DOHH2 (cell line): ENCODE measurements around the gene ABCB6.
A peak's percentile ranks its signal among the peaks of the same experiment; 100 is the strongest.

Source experiments
- H3F3A ChIP-seq: fragments of 200-600 bp; sonication (generic), shearing (Covaris generic); 2 replicates; pipeline ENCODE4 v1.6.0; 2016; ENCODE audit warnings: antibody characterized with exemption, mild to moderate bottlenecking; ENCODE audit not compliant: control insufficient read depth, insufficient read depth
- H3K27ac ChIP-seq: fragments of 200-600 bp; sonication (generic); 2 replicates; pipeline ENCODE4 v1.5.1; 2014; ENCODE audit warnings: low read depth, mild to moderate bottlenecking, low read length, moderate library complexity
- H3K27me3 ChIP-seq: fragments of 200-600 bp; sonication (generic); 2 replicates; pipeline ENCODE4 v1.6.1; 2014; ENCODE audit warnings: mild to moderate bottlenecking, low read length, mixed read lengths; ENCODE audit not compliant: control insufficient read depth
- H3K36me3 ChIP-seq: fragments of 200-600 bp; sonication (generic); 2 replicates; pipeline ENCODE4 v1.6.1; 2014; ENCODE audit warnings: mild to moderate bottlenecking, low read length, moderate library complexity, mixed read lengths; ENCODE audit not compliant: control insufficient read depth
- H3K4me1 ChIP-seq: fragments of 200-600 bp; sonication (generic); 2 replicates; pipeline ENCODE4 v1.6.1; 2014; ENCODE audit warnings: mild to moderate bottlenecking, low read length, mixed read lengths; ENCODE audit not compliant: control insufficient read depth
- H3K4me2 ChIP-seq: fragments of 200-600 bp; sonication (generic); 2 replicates; pipeline ENCODE4 v1.6.0; 2014; ENCODE audit warnings: mild to moderate bottlenecking, low read length, moderate library complexity
- H3K4me3 ChIP-seq: fragments of 200-600 bp; sonication (generic); 2 replicates; pipeline ENCODE4 v1.5.1; 2014; ENCODE audit warnings: mild to moderate bottlenecking, low read length, mixed read lengths
- H3K79me2 ChIP-seq: fragments of 200-600 bp; sonication (generic); 2 replicates; pipeline ENCODE4 v1.6.1; 2014; ENCODE audit warnings: mild to moderate bottlenecking, low read length, mixed read lengths; ENCODE audit not compliant: control insufficient read depth
- H3K9me2 ChIP-seq: fragments of 200-600 bp; sonication (generic); replicated peaks from 2 replicates; pipeline ENCODE4 v1.6.1; 2014; ENCODE audit warnings: mild to moderate bottlenecking, low read length, mixed read lengths; ENCODE audit not compliant: control insufficient read depth
- H3K9me3 ChIP-seq: fragments of 200-600 bp; sonication (generic); 2 replicates; pipeline ENCODE4 v1.6.1; 2014; ENCODE audit warnings: antibody characterized with exemption, low read length, mixed read lengths; ENCODE audit not compliant: control insufficient read depth, insufficient read depth
- H4K20me1 ChIP-seq: fragments of 200-600 bp; sonication (generic); 2 replicates; pipeline ENCODE4 v1.6.0; 2014; ENCODE audit warnings: low read depth, mild to moderate bottlenecking, antibody characterized with exemption, low read length, moderate library complexity; ENCODE audit not compliant: control insufficient read depth, insufficient read depth
- EZH2phosphoT487 ChIP-seq: fragments of 200-600 bp; sonication (generic); IDR thresholded peaks from 2 replicates; pipeline ENCODE4 v1.6.1; 2017; ENCODE audit warnings: borderline replicate concordance, mild to moderate bottlenecking, antibody characterized with exemption, low read length, moderate library complexity, mixed read lengths
- TF ChIP-seq, protein P1 (sequence below): fragments of 200-600 bp; sonication (generic); IDR thresholded peaks from one replicate; pipeline ENCODE4 v1.5.1; 2014; ENCODE audit warnings: antibody characterized with exemption, mild to moderate bottlenecking, low read depth, low read length; ENCODE audit not compliant: poor library complexity, severe bottlenecking

The ABCB6 gene

DNA sequence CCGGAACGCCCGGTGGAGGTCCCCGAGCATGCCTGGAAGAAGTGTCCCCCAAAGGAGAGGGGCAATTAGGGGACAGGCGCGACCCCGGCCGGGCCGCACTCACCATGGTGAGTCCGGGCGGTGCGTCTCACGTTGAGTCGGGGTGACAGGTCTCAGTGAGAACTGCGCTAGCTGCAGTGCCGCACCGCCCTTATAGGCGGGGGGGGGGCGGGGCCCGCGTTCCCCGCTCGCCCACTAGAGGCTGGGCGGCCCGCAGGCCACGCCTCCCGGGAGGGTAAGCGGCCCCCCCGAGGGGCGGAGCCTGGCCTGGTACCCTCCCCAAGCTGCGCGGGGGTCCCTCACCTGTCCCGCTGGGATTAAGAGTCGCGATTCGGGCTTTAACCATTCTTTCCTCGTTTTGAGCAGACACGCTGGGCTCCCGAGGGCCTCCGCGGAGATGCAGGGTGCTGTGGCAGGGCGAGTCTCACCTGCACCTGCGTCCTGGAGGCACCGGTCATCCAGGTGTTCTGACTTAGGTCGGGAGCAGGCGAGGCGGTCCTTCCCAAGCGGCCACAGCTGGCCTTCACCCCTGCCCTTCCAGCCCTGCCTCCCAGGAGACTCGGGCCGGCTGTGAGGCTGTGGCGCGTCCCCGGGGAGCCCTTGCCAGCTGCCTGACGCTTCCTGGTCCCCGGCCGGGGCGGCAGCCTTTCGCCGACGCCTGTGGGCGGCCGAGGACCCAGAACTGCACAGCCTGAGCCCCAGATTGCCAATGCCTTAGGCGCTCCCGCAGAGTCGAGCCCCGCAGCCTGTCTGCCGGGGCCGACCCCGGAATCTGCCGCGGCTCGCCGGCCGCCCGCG, 35.2 kb upstream of the ABCB6 start, which contains the start of gene TUBA4A:
Gene TUBA4A (minus strand): TSS at position 166 of the 837 bp plus-strand sequence. CDS start 60 bp downstream, at position 106.
- Histone ChIP-seq H3K9me3 (no peaks in the 10 kb centered on the region), H3K79me2 (peaks cover 38% of the 10 kb centered on the region), H3K27me3 (peaks cover 6% of the 10 kb centered on the region), H3K4me3 (peak within 1 kb of the TSS; percentile 83), H3K9me2 (no peaks in the 10 kb centered on the region), H3K4me1 (peaks cover 55% of the 10 kb centered on the region), H3K27ac (peak within 1 kb of the TSS; percentile 62), H3F3A (peaks cover 24% of the 10 kb centered on the region), H3K4me2 (peak within 1 kb of the TSS; percentile 97), H3K36me3 (peaks cover 36% of the 10 kb centered on the region), H4K20me1 (peaks cover 7% of the 10 kb centered on the region; the same call in 1 of the 2 replicates)
- TF ChIP-seq, protein P1, sequence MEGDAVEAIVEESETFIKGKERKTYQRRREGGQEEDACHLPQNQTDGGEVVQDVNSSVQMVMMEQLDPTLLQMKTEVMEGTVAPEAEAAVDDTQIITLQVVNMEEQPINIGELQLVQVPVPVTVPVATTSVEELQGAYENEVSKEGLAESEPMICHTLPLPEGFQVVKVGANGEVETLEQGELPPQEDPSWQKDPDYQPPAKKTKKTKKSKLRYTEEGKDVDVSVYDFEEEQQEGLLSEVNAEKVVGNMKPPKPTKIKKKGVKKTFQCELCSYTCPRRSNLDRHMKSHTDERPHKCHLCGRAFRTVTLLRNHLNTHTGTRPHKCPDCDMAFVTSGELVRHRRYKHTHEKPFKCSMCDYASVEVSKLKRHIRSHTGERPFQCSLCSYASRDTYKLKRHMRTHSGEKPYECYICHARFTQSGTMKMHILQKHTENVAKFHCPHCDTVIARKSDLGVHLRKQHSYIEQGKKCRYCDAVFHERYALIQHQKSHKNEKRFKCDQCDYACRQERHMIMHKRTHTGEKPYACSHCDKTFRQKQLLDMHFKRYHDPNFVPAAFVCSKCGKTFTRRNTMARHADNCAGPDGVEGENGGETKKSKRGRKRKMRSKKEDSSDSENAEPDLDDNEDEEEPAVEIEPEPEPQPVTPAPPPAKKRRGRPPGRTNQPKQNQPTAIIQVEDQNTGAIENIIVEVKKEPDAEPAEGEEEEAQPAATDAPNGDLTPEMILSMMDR = no peak
- TF ChIP-seq EZH2phosphoT487 = no peak

DNA sequence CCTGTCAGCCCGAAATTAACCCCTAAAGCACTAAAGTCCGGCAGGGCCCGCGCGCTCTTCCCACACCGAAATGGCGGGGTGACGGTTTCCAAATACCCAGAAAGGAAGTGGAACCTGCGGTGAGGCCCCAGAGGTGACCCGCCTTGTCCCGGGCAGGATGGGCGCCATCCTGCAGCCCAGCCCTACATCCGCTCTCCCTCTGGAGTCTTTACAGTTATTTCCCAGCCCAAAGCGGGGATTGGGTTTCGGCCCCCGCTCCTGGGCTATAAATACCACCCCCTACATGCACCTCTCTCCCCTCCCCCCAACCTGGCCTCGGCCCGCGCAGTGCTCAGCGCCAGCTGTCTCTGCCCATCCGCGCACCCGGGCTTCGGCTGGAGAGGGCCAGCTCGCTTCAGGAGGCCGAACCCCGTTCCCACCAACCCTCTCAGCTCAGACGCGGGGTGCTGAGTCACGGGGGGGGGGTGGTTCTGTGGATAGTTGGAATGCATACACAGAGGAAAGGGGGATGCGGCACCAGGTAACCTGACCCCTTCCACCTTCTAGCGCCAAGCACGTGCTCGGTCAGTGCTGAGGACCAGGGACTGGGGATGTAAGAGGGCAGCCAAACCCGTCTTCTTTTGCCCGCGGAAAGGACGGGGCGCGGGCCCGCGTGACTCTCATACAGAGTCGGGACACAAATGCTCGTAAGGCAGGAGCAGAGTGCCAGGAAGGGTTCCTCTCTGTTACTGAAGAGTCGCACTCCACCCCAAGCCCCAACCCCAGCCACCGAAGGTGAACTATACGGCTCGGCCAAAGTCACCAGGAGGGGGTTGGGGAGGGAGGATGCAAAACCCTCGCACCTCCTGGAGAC, 34.4 kb upstream of the ABCB6 start, which contains the start of gene TUBA4B:
Gene TUBA4B (plus strand): TSS at position 344 of the 853 bp plus-strand sequence. CDS start 165 bp downstream, at position 509.
- H3K4me1 ChIP-seq = peaks cover 63% of the 10 kb centered on the region
- H3K4me2 ChIP-seq = peak within 1 kb of the TSS; percentile 97
- TF ChIP-seq EZH2phosphoT487 = no peak
- TF ChIP-seq, protein P1 = no peak
- peak within 1 kb of the TSS; percentile 62 for H3K27ac ChIP-seq
- H3F3A ChIP-seq = peaks cover 27% of the 10 kb centered on the region
- H3K36me3 ChIP-seq = peaks cover 44% of the 10 kb centered on the region
- peaks cover 6% of the 10 kb centered on the region for H3K27me3 ChIP-seq
- H4K20me1 ChIP-seq = peaks cover 7% of the 10 kb centered on the region; the same call in 1 of the 2 replicates
- no peaks in the 10 kb centered on the region for H3K9me3 ChIP-seq
- no peaks in the 10 kb centered on the region for H3K9me2 ChIP-seq
- H3K79me2 ChIP-seq = peaks cover 47% of the 10 kb centered on the region
- peak within 1 kb of the TSS; percentile 83 for H3K4me3 ChIP-seq

DNA sequence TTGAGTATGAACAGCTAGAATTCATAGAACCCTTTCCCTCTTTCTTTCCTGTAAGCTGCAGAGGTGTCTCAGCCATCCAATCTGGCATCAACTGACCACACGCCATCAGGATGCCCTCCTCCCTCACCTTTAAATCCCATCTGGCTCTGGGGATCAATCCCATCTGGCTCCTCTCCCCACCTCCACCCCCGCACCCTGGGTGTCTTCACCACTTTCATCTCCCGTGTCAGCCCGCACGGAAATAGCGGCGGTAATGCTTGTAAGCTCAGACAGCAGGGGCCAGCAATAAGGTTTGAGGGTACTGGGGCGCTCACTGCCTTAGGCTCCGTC, 33.8 kb upstream of the ABCB6 start:
- peak overlapping the region; percentile 62 for H3K27ac ChIP-seq
- H3K27me3 ChIP-seq = peaks cover 6% of the 10 kb centered on the region
- H3K4me2 ChIP-seq = peak overlapping the region; percentile 97
- peaks cover 50% of the 10 kb centered on the region for H3K36me3 ChIP-seq
- H3K9me2 ChIP-seq = no peaks in the 10 kb centered on the region
- peaks cover 27% of the 10 kb centered on the region for H3F3A ChIP-seq
- H3K79me2 ChIP-seq = peaks cover 53% of the 10 kb centered on the region
- H3K4me1 ChIP-seq = peaks cover 69% of the 10 kb centered on the region
- H3K9me3 ChIP-seq = no peaks in the 10 kb centered on the region
- TF ChIP-seq, protein P1 = no peak
- H4K20me1 ChIP-seq = peaks cover 7% of the 10 kb centered on the region; the same call in 1 of the 2 replicates
- peak overlapping the region; percentile 83 for H3K4me3 ChIP-seq
